A549 (cell line): ENCODE measurements around the gene TMEM45A. TPM values are rescaled to one million over a fixed set of nuclear protein-coding genes. Genes with fewer than 3 reads are reported as not detected.

Experiments used
- ATAC-seq, 2 experiments: fragments of 200-7000 bp in 1 of 2; fragments of >200 bp in 1 of 2; cut with Nextera tagmentation in 1 of 2; cut with Tn5 transposase in 1 of 2; 3 replicates each; pipeline versions ENCODE4 v1.8.0 to v1.9.1; 2018 to 2020; ENCODE audit warnings: mild to moderate bottlenecking in 1 of 2, moderate library complexity in 1 of 2
- CTCF ChIA-PET: fragments of 300-600 bp; sonication (Branson Sonifier 250); formaldehyde crosslinking; extraction: SDS; loops from one replicate; lab custom pipeline; 2021; ENCODE audit warnings: antibody characterized with exemption, inconsistent platforms; lab: Yijun Ruan, JAX
- POLR2A ChIA-PET: fragments of 350-600 bp; formaldehyde crosslinking; extraction: SDS; loops from one replicate; lab custom pipeline; 2021; ENCODE audit warnings: antibody characterized with exemption, inconsistent platforms; lab: Yijun Ruan, JAX
- DNase-seq, 2 experiments: peaks; one replicate each; pipeline versions ENCODE4 v3.0.0 to v3.0.0-alpha.2; 2011 to 2016; ENCODE audit warnings: low read depth in 1 of 2, low spot score in 1 of 2
- FAIRE-seq: peaks from 2 replicates; lab custom pipeline; 2011; peaks lifted over from hg19 to GRCh38; lab: Jason Lieb, UNC
- H3K27ac ChIP-seq, 2 experiments: fragments of >200 bp; sonication (Bioruptor Twin); formaldehyde crosslinking; 3 replicates each; pipeline ENCODE4 v1.5.1; 2016 to 2017
- H3K4me1 ChIP-seq: fragments of >200 bp; sonication (Bioruptor Twin); formaldehyde crosslinking; 3 replicates; pipeline ENCODE4 v1.6.1; 2016
- H3K4me2 ChIP-seq: fragments of >200 bp; sonication (Bioruptor Twin); formaldehyde crosslinking; 3 replicates; pipeline ENCODE4 v1.6.1; 2016
- H3K4me3 ChIP-seq: fragments of >200 bp; sonication (Bioruptor Twin); formaldehyde crosslinking; 3 replicates; pipeline ENCODE4 v1.5.1; 2016
- H3K9me3 ChIP-seq: fragments of >200 bp; sonication (Bioruptor Twin); formaldehyde crosslinking; 3 replicates; pipeline ENCODE4 v1.6.1; 2016
- CBX8 ChIP-seq: fragments of 200-600 bp; sonication (generic); IDR thresholded peaks from 2 replicates; pipeline ENCODE4 v1.6.1; 2016
- CEBPB ChIP-seq, 2 experiments: fragments of >200 bp in 1 of 2; sonication (Bioruptor Twin) in 1 of 2; formaldehyde crosslinking in 1 of 2; IDR thresholded peaks; 2 replicates each; pipeline ENCODE4 v1.6.1; 2012 to 2016
- CHD4 ChIP-seq: fragments of 200-600 bp; sonication (generic); IDR thresholded peaks from 2 replicates; pipeline ENCODE4 v1.6.1; 2016; ENCODE audit warnings: antibody characterized with exemption, mild to moderate bottlenecking, borderline replicate concordance
- E2F6 ChIP-seq: IDR thresholded peaks from 2 replicates; pipeline ENCODE4 v1.6.1; 2012; ENCODE audit warnings: low read depth, borderline replicate concordance
- EP300 ChIP-seq, 2 experiments: fragments of >200 bp; sonication (Bioruptor Twin); formaldehyde crosslinking; IDR thresholded peaks; 2 replicates in 1 of 2; 3 replicates in 1 of 2; pipeline ENCODE4 v1.6.1; 2016 to 2017
- FOSB ChIP-seq: fragments of 250-450 bp; sonication (Bioruptor Pico); IDR thresholded peaks from 2 replicates; pipeline ENCODE4 v1.5.0; 2020; ENCODE audit warnings: mild to moderate bottlenecking, moderate library complexity
- FOXS1 ChIP-seq: fragments of 250-450 bp; sonication (Bioruptor Pico); IDR thresholded peaks from 2 replicates; pipeline ENCODE4 v1.5.0; 2020; ENCODE audit warnings: mild to moderate bottlenecking, moderate library complexity
- GATA3 ChIP-seq: IDR thresholded peaks from 2 replicates; pipeline ENCODE4 v1.6.1; 2012; ENCODE audit warnings: borderline replicate concordance
- HDAC2 ChIP-seq: fragments of 200-600 bp; sonication (generic); IDR thresholded peaks from 2 replicates; pipeline ENCODE4 v1.6.1; 2016
- HEYL ChIP-seq: fragments of 250-450 bp; sonication (Bioruptor Pico); IDR thresholded peaks from 2 replicates; pipeline ENCODE4 v1.8.0; 2021; ENCODE audit warnings: mild to moderate bottlenecking, moderate library complexity
- HOXA7 ChIP-seq: fragments of 250-450 bp; sonication (Bioruptor Pico); IDR thresholded peaks from 2 replicates; pipeline ENCODE4 v1.5.0; 2020; ENCODE audit warnings: mild to moderate bottlenecking, moderate library complexity
- MAZ ChIP-seq: fragments of 150-350 bp; IDR thresholded peaks from 2 replicates; pipeline ENCODE4 v1.6.1; 2014; ENCODE audit warnings: antibody characterized with exemption, low read depth, low read length, borderline replicate concordance
- MYC ChIP-seq: IDR thresholded peaks from 2 replicates; pipeline ENCODE4 v1.6.1; 2012; ENCODE audit warnings: mild to moderate bottlenecking, inconsistent platforms, low read length, improper control_type of control experiment, borderline replicate concordance
- NFE2L2 ChIP-seq: fragments of 150-350 bp; conservative IDR thresholded peaks from 2 replicates; pipeline ENCODE4 v1.6.1; 2014; ENCODE audit warnings: low read length
- NPAS2 ChIP-seq: fragments of 250-450 bp; sonication (Bioruptor Pico); IDR thresholded peaks from 2 replicates; pipeline ENCODE4 v1.8.0; 2022; ENCODE audit warnings: mild to moderate bottlenecking, moderate library complexity, borderline replicate concordance
- PHF8 ChIP-seq: fragments of 200-600 bp; sonication (generic); IDR thresholded peaks from 2 replicates; pipeline ENCODE4 v1.6.1; 2016; ENCODE audit warnings: low read depth, mild to moderate bottlenecking, antibody characterized with exemption, moderate library complexity, borderline replicate concordance
- POLR2AphosphoS2 ChIP-seq: conservative IDR thresholded peaks from 2 replicates; pipeline ENCODE4 v1.6.1; 2012; ENCODE audit warnings: low read length, improper control_type of control experiment, inconsistent platforms
- RCOR1 ChIP-seq: fragments of 150-350 bp; IDR thresholded peaks from 2 replicates; pipeline ENCODE4 v1.6.1; 2014; ENCODE audit warnings: antibody characterized with exemption, low read length, low read depth
- REST ChIP-seq: fragments of 200-600 bp; sonication (generic); IDR thresholded peaks from 2 replicates; pipeline ENCODE4 v1.6.1; 2016; ENCODE audit warnings: antibody characterized with exemption, mild to moderate bottlenecking, moderate library complexity
- RFX5 ChIP-seq: fragments of 450-650 bp; IDR thresholded peaks from 2 replicates; pipeline ENCODE4 v1.7.1; 2014; ENCODE audit warnings: antibody characterized with exemption, mild to moderate bottlenecking, moderate library complexity
- RNF2 ChIP-seq: fragments of 200-600 bp; sonication (generic); IDR thresholded peaks from 2 replicates; pipeline ENCODE4 v1.6.1; 2016; ENCODE audit warnings: low read depth, mild to moderate bottlenecking, antibody characterized with exemption, moderate library complexity, borderline replicate concordance
- SREBF2 ChIP-seq: fragments of 450-650 bp; IDR thresholded peaks from 2 replicates; pipeline ENCODE4 v1.6.1; 2014; ENCODE audit warnings: mild to moderate bottlenecking, moderate library complexity
- USF2 ChIP-seq: fragments of 450-650 bp; IDR thresholded peaks from 2 replicates; pipeline ENCODE4 v1.6.1; 2014; ENCODE audit warnings: antibody characterized with exemption
- ZNF302 ChIP-seq: fragments of 250-450 bp; sonication (Bioruptor Pico); IDR thresholded peaks from 2 replicates; pipeline ENCODE4 v1.9.0; 2021; ENCODE audit warnings: inconsistent platforms, mild to moderate bottlenecking, moderate library complexity
- ZSCAN20 ChIP-seq: fragments of 250-450 bp; sonication (Bioruptor Pico); IDR thresholded peaks from 2 replicates; pipeline ENCODE4 v1.8.0; 2022; ENCODE audit warnings: mild to moderate bottlenecking, moderate library complexity
- WGBS: methylation state at CpG from one replicate; pipeline ENCODE4 v1.1.6; 2017; ENCODE audit errors: missing lambda C conversion rate; 5-methylcytosine and 5-hydroxymethylcytosine counted together
- polyA plus RNA-seq, 4 experiments: library from polyadenylated mRNA; depleted of rRNA in 3 of 4; stranded (reverse); fragments of >200 nt; fragmentation: RNase III in 1 of 4; extraction: RNeasy Plus Mini Kit Qiagen cat#74134 plus additional on column Dnase treatment in 1 of 4; gene quantifications; 2 replicates in 3 of 4; 3 replicates in 1 of 4; pipeline ENCODE4 v1.2.3, GENCODE V29; 2011 to 2017
- TF ChIP-seq, protein P1 (sequence below): IDR thresholded peaks from 2 replicates; pipeline ENCODE4 v1.6.1; 2012
- TF ChIP-seq, protein P2 (sequence below): IDR thresholded peaks from 2 replicates; pipeline ENCODE4 v1.6.1; 2012

Gene TMEM45A
- polyA plus RNA-seq, 2 of the 4 experiments (the other 2 are of a cell fraction), result 4.6 to 7.0 TPM

DNA sequence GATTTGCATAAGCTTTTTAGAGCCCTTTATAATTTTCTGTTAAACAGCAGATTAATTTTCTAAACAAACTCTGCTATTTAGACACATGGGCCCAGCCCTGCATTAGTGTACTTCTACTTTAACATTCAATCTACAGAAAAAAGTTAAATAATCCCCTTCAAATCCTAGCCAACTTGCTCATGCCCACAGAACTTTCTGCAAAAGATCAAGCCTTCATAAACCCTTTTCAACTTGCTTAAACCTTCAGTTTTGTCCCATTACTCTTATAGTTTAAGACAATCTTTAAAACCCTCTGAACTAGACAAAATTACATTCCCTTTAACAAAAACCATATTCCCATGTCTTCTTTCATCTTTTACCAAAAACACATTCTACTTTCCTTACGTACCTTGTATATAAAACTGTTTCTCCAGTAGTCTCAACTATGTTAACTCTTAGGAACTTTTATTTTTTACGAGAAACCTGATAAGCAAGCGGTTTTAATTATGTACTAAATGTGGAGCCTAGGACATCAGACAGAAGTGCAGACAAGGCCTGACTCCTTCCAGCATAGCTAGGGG lies 91.8 kb downstream of the TMEM45A start:
- ATAC-seq (no peak), DNase-seq (no peak), FAIRE-seq (no peak)
- CTCF ChIA-PET, result interaction anchor here (0.9 to 4.0 kb wide), 2 partner anchors 8 to 121 kb away, joined by 3 to 22 read pairs; no protein-coding TSS in a partner anchor
- no peak overlapping the region for H3K4me2 ChIP-seq
- TF ChIP-seq RNF2 (no peak), NFE2L2 (no peak), USF2 (no peak), EP300 (IDR thresholded peaks at IDR 0.05) (no peak), CEBPB (IDR thresholded peaks at IDR 0.05) (no peak), FOXS1 (CRISPR knock-in tag) (no peak), RFX5 (no peak), ZNF302 (CRISPR knock-in tag) (no peak), SREBF2 (no peak), CHD4 (no peak), MAZ (no peak), FOSB (CRISPR knock-in tag) (no peak)
- TF ChIP-seq, protein P1, sequence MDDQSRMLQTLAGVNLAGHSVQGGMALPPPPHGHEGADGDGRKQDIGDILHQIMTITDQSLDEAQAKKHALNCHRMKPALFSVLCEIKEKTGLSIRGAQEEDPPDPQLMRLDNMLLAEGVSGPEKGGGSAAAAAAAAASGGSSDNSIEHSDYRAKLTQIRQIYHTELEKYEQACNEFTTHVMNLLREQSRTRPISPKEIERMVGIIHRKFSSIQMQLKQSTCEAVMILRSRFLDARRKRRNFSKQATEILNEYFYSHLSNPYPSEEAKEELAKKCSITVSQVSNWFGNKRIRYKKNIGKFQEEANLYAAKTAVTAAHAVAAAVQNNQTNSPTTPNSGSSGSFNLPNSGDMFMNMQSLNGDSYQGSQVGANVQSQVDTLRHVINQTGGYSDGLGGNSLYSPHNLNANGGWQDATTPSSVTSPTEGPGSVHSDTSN, result no peak
- POLR2A ChIA-PET, result no interaction called here
- H3K27ac ChIP-seq, result no peak overlapping the region
- no peak overlapping the region for H3K4me3 ChIP-seq
- H3K4me1 ChIP-seq, result no peaks in the 10 kb centered on the region
- no peaks in the 10 kb centered on the region for H3K9me3 ChIP-seq
- WGBS, result 87% methylated on average over 3 of the region's 3 CpGs

- 70% methylated on average over 3 of the region's 3 CpGs for WGBS
- POLR2A ChIA-PET, result no interaction called here
- DNase-seq, result no peak
- Histone ChIP-seq H3K27ac (no peak overlapping the region), H3K4me3 (no peak overlapping the region), H3K4me2 (no peak overlapping the region)
- no peak for ATAC-seq
- no peak for FAIRE-seq
- no peak for TF ChIP-seq RCOR1
- TF ChIP-seq ZNF302 (CRISPR knock-in tag), result no peak
- TF ChIP-seq HOXA7, result no peak
- no peak for TF ChIP-seq MAZ
- TF ChIP-seq E2F6, result no peak
- TF ChIP-seq POLR2AphosphoS2, result no peak
- no peak for TF ChIP-seq GATA3
- no peak for TF ChIP-seq HDAC2
- TF ChIP-seq, protein P2, sequence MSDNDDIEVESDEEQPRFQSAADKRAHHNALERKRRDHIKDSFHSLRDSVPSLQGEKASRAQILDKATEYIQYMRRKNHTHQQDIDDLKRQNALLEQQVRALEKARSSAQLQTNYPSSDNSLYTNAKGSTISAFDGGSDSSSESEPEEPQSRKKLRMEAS, result no peak
- no peak for TF ChIP-seq CEBPB (IDR thresholded peaks at IDR 0.05)
- TF ChIP-seq CBX8, result no peak
- TF ChIP-seq PHF8, result no peak
- no peak for TF ChIP-seq NPAS2 (CRISPR knock-in tag)
- TF ChIP-seq HEYL (CRISPR knock-in tag), result no peak
- no peak for TF ChIP-seq MYC
- no peak for TF ChIP-seq REST
- no peak for TF ChIP-seq ZSCAN20 (CRISPR knock-in tag)
- TF ChIP-seq, all 56 proteins: peak for 0
- Histone ChIP-seq H3K9me3 (no peaks in the 10 kb centered on the region), H3K4me1 (peaks cover 11% of the 10 kb centered on the region)
- CTCF ChIA-PET, result interaction anchor here (1.8 to 9.3 kb wide), 2 partner anchors 12 to 125 kb away, joined by 5 to 130 read pairs; no protein-coding TSS in a partner anchor
Observed at GRCh38 chr3:100586832-100587231, 94.4 kb downstream of the TMEM45A start.
